ENCODE data around the gene SIGLEC5. TPM values are rescaled to one million over a fixed set of nuclear protein-coding genes. Genes with fewer than 3 reads are reported as not detected.

Gene SIGLEC5
- total RNA-seq, 2 donors from 2014 or later = not detected

DNA sequence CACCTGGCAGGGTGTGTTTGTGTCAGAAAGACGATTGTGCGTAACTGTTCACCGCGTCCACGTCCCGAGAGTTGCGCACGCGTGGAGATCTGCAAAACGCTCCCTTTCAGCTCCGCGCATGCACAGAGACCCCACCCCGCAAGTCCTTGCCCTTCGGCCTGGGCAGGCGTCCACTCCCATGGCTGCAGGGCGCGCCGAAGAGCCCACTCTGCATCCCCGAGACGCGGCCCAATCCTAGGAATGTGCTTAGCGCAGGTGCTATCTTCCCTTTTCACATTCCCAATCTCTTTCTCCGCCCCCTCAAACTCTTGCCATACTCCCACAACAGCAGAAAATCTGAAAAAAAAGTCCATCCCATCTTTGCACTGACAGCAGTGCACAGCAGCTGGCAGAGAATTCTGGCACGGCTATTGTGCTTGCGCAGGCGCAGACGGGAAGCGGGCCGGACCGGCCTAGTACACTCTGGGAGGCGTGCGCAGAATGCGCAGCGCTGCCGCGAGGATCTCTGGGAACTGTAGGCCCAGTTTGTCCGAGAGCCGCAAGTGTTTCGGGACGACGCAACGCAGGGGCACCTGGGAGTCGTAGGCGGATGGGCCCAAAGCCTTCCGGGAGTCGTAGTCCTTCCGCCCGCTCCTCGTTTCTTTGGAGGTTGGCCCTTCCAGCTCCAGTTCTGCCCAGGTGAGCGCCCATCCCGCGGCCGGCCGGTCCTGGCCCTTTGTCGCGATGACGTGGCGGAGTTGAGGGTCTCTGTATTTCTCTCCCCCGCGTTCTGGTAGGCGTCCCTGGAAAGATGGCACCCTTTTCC, 36.0 kb downstream of the SIGLEC5 start:
- peak; percentile 100 for DNase-seq (ENCODE audit: low spot score)
- intact Hi-C loops (cut with DNase I) = no loop called here

- no peak for DNase-seq (ENCODE audit: low spot score)
- intact Hi-C loops (cut with DNase I) = no loop called here
Observed at GRCh38 chr19:51593138-51593890, 36.9 kb downstream of the SIGLEC5 start.

- intact Hi-C loops (cut with DNase I) = no loop called here
- no peak for DNase-seq (ENCODE audit: low spot score)
Observed at GRCh38 chr19:51592521-51592920, 37.7 kb downstream of the SIGLEC5 start.

- intact Hi-C loops (cut with DNase I) = no loop called here
- no peak for DNase-seq (ENCODE audit: low spot score)
Observed at GRCh38 chr19:51590441-51590840, 39.8 kb downstream of the SIGLEC5 start.

GRCh38 chr19:51589511-51589910, 40.7 kb downstream of the SIGLEC5 start:
- no peak for DNase-seq (ENCODE audit: low spot score)
- intact Hi-C loops (cut with DNase I) = no loop called here

- no peak for DNase-seq (ENCODE audit: low spot score)
- intact Hi-C loops (cut with DNase I) = no loop called here
Observed at GRCh38 chr19:51587264-51588191, 42.7 kb downstream of the SIGLEC5 start.

- intact Hi-C loops (cut with DNase I) = no loop called here
- no peak for DNase-seq (ENCODE audit: low spot score)
Observed at GRCh38 chr19:51586799-51587198, 43.4 kb downstream of the SIGLEC5 start.

- intact Hi-C loops (cut with DNase I) = no loop called here
- DNase-seq (ENCODE audit: low spot score) = no peak
Observed at GRCh38 chr19:51586103-51586728, 44.0 kb downstream of the SIGLEC5 start.

DNA sequence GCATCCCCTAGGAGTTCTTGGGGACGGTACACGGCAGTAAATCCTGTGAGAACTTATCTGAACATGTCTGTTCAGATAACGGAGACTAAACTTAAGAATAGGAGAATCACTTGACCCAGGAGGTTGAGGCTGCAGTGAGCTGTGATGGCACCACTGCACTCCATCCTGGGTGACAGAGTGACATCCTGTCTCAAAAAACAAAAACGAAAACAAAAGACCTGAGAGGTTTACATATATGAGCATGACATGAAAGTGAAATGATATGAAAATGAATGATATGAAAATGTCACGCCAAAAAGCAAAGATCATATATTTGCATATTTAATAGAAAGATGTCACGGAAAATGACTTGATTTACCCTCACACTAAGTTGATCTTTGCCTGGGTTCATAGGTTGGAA, 53.4 kb downstream of the SIGLEC5 start:
- intact Hi-C loops (cut with DNase I) = no loop called here
- DNase-seq (ENCODE audit: low spot score) = no peak

GRCh38 chr19:51573331-51573730, 56.9 kb downstream of the SIGLEC5 start:
- DNase-seq (ENCODE audit: low spot score) = no peak
- intact Hi-C loops (cut with DNase I) = no loop called here

- no peak for DNase-seq (ENCODE audit: low spot score)
- intact Hi-C loops (cut with DNase I) = no loop called here
Observed at GRCh38 chr19:51572908-51573307, 57.3 kb downstream of the SIGLEC5 start.

DNA sequence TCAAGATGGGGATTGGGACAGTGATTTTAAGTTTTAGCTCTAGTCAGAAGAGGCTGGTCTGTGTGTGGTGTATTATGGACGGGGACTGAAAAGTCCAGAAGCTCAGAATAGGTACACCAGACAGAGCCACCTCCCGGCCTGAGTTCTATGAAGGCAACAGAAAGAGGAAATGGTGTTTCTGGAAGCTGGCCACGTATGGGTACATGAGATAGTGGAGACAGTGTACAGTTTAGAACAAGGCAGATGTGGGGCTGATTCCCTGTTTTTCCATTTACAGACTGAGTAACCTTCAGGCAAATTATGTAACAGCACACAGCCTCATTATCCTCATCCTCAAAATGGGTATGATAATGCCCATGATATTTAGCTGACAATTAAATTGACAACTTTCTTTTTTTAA, 57.8 kb downstream of the SIGLEC5 start:
- DNase-seq (ENCODE audit: low spot score) = no peak
- intact Hi-C loops (cut with DNase I) = no loop called here

- DNase-seq (ENCODE audit: low spot score) = no peak
- intact Hi-C loops (cut with DNase I) = no loop called here
Observed at GRCh38 chr19:51571599-51571998, 58.6 kb downstream of the SIGLEC5 start.

- intact Hi-C loops (cut with DNase I) = no loop called here
- peak; percentile 98 for DNase-seq (ENCODE audit: low spot score)
Observed at GRCh38 chr19:51570962-51571575, 59.1 kb downstream of the SIGLEC5 start, which contains the start of gene ZNF175. TSS of gene ZNF175 (plus strand) at chr19:51571283. CDS start at chr19:51573330, 2,047 bp downstream.

DNA sequence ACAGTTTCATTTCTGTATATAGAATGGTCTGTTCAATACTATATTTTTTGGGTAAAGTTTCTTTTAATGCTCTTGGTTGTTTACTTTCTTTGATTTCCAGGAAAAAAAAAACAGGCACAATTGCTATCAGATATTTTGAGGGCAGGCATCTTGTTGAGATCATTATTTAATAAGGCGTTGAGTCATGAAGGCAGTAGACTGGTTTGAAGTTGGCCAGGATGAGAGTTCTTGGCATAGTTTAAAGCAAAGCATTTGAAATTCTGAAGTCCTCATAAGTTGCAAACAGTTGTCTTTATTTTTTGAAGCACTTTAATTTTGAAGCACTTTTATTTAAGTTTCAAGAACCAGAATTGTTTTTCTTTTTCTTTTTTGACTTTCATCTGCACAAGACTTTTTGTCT, 61.7 kb downstream of the SIGLEC5 start:
- DNase-seq (ENCODE audit: low spot score) = no peak
- intact Hi-C loops (cut with DNase I) = no loop called here

- no peak for DNase-seq (ENCODE audit: low spot score)
- intact Hi-C loops (cut with DNase I) = no loop called here
Observed at GRCh38 chr19:51567583-51567982, 62.6 kb downstream of the SIGLEC5 start.

- intact Hi-C loops (cut with DNase I) = no loop called here
Observed at GRCh38 chr19:51566489-51567100, 63.6 kb downstream of the SIGLEC5 start.

DNA sequence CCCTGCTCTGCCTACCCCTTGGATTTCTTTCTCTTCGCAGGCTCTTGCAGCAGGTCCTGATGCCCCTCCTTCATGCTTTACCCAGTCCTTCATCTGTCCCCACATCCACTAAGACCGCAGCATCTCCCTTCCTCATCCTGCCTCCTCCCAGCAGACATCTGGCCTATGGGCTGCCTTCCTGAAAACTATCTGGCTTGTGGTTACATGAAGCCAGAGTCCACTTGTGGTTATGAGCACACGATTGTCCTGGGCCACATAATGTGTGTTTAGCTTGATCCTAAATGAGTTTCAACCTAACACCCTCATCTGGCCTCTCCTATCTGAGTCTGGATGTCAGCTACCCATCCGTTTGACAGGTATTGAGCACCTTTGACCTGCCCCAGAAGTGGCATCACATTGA, 64.6 kb downstream of the SIGLEC5 start:
- no peak for DNase-seq (ENCODE audit: low spot score)
- intact Hi-C loops (cut with DNase I) = no loop called here

More at GRCh38 chr19:51566489-51567100, 63.6 kb downstream of the SIGLEC5 start:
- DNase-seq (ENCODE audit: low spot score) = no peak
